DMS53 (cell line): ENCODE results near the gene ANKLE1.
"Not testable (repeated sequence)": the region's sequence is repeated elsewhere in the genome, so short reads cannot be mapped to it uniquely, and the experiment has no call there.

Experiments
- DNase-seq: peaks from one replicate; lab custom pipeline; 2025; lab: John Stamatoyannopoulos, UW

ANKLE1 gene

DNA sequence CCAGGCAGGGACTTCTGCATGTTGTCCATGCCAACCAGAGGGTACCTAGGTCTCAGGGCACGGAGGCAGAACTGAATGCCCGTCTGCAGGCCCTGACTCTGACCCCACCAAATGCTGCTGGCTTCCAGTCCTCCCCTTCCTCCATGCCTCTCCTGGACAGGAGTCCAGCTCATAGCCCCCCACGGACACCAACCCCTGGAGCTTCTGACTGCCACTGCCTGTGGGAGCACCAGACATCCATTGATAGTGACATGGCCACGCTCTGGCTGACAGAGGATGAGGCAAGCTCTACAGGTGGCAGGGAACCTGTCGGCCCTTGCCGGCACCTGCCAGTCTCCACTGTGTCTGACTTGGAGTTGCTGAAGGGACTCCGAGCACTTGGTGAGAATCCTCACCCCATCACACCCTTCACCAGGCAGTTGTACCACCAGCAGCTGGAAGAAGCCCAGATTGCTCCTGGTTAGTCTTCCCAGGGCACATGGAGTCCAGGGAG, 1.8 kb downstream of the ANKLE1 start:
- no peak for DNase-seq

GRCh38 chr19:17285415-17286135, 3.9 kb downstream of the ANKLE1 start:
- no peak for DNase-seq

DNA sequence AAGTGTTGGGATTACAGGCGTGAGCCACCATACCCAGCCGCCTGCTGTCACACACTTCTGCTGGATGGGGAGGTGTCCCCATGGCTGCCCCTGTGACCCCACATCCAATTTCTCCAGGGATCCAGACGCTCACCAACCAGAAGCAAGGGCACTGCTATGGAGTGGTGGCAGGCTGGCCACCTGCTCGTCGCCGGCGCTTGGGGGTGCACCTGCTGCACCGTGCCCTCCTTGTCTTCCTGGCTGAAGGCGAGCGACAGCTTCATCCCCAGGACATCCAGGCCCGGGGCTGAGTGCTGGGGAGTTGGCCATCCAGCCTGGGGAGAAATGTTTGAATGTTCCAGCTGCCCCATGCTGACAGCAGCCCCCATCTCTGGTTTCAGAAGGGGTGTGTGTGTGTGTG, 4.6 kb downstream of the ANKLE1 start:
- no peak for DNase-seq

DNA sequence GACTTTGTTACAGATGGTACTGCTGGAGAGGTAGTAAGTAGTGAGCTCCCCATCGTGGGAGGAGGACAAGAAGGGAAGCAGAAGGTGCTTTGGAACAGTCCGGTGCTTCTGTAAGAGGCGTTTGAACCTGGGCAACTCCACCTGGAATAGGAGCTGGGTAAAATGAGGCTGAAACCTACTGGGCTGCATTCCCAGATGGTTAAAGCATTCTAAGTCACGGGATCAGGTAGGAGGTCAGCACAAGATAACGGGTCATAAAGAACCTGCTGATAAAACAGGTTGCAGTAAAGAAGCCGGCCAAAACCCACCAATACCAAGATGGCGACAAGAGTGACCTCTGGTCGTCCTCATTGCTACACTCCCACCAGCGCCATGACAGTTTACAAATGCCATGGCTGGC, 5.1 kb downstream of the ANKLE1 start:
- DNase-seq, result no peak

GRCh38 chr19:17289489-17289888, 7.8 kb downstream of the ANKLE1 start:
- peak; percentile 71 for DNase-seq

DNA sequence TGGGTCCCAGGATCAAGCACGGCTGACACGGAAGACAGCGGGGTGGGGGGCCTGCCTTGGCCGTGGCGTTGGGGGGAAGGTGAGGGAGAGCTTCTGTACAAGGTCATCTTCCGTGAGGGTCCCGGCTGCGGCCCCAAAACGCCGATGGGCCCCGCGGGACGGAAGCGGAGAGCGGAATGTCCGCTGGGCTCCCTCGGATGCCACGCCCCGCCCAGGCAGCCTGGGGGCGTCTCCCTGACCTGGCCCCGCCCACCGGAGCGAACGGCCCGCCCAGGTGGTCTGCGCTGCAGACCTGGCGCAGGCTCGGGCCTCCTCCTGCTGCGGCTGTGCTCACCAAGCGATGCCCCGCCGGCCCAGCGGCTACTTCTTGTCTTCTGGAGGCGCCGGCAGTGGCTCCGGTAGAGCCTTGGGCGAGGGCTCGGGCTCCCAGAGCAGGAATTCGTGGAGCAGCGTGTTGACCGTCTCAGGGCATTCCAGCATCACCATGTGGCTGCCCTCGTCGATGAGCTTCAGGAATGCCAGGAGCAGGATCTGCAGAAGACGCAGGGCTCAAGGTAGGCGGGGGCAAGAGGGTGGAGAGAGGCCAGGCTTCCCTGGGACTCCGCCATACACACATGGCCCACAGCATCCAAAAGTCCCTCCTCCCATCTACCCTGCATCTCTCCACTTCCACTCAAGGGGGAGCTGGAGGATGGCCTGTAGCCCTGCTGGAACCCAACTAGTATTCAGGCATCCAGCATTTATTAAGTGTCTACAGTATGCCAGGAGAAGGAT, 10.8 kb downstream of the ANKLE1 start:
- peak; percentile 92 for DNase-seq

GRCh38 chr19:17293605-17294004, 11.9 kb downstream of the ANKLE1 start:
- DNase-seq, result no peak

DNA sequence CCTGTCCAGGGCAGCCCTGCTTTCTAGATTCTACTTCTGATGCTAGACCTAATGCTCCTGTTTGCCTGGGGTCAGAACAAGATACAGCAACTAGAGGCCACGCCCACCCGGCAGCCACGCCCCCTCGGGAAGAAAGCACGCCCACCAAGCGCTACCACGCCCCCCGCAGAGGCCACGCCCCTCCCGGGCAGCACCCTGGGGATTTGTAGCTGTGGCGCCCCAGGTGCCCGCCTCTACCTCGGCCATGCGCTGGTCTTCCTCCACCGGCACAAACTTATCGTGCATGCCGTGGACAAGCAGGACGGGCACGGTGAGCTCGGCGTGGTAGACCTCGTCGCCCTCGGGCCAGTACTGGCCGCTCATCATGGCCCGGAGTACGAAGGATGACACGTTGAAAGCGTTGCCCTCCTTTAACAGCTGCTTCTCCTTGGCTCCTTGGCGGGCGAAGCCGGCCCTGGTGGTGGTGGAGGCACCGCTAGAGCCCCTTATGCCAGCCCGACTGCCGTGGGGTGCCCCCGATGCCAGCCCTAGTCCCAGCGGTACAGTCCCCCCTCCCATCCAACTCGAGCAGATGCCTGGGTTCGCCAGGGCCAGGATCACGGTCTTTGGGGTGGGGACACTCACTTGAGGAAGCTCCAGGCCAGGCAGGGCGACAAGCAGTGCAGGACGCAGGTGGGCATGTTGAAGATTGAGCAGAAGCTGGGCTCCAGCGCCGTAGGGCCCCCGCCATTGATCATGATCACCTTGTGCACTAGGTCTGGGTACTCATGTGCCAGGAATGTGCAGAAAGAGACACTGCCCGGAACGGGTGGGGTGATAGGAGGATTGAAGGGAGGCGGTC, 12.6 kb downstream of the ANKLE1 start:
- peak; percentile 44 for DNase-seq

DNA sequence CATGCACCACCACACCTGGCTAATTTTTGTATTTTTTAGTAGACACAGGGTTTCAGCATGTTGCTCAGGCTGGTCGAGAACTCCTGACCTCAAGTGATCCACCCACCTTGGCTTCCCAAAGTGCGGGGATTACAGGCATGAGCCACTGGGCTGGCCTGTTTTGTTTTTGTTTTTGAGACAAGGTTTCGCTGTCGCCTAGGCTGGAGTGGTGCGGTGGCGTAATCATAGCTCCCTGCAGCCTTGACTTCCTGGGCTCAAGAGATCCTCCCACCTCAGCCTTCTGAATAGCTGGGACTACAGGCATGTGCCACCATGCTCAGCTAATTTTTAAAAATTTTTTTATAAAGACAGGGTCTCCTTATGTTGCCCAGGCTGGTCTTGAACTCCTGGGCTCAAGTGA, 13.8 kb downstream of the ANKLE1 start:
- DNase-seq, result not testable (repeated sequence)

DNA sequence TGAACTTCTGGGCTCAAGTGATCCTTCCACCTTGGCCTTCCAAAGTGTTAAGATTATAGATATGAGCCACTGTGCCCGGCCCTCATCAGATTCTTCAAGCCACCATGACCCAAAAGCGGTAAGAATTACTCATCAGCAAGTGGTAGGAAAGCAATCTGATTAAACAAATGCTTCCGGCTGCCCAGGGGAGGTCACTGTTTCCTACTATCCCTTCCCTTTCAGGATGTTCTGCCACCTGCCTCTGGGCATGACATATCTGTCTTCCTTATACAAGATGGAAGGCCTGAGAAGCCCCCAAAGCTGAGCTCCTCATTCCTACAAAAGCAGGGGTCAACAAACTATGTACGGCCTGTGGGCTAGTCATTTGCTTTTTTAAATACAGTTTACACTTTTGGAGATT, 14.6 kb downstream of the ANKLE1 start:
- peak; percentile 88 for DNase-seq

- peak; percentile 23 for DNase-seq
These were observed 15.3 kb downstream of the ANKLE1 start for GRCh38 chr19:17296976-17297375.

GRCh38 chr19:17300992-17301619, 19.4 kb downstream of the ANKLE1 start:
- no peak for DNase-seq

GRCh38 chr19:17302391-17303166, 20.9 kb downstream of the ANKLE1 start:
- peak; percentile 43 for DNase-seq

GRCh38 chr19:17303167-17303939, 21.7 kb downstream of the ANKLE1 start, which contains the start of gene ABHD8:
TSS of gene ABHD8 (minus strand) at chr19:17303425. CDS start at chr19:17301616, 1,809 bp downstream.
- DNase-seq, result peak; percentile 97

- DNase-seq, result no peak
These were observed 22.2 kb downstream of the ANKLE1 start for GRCh38 chr19:17303940-17304267.

GRCh38 chr19:17304386-17305215, 22.9 kb downstream of the ANKLE1 start:
- no peak for DNase-seq

DNA sequence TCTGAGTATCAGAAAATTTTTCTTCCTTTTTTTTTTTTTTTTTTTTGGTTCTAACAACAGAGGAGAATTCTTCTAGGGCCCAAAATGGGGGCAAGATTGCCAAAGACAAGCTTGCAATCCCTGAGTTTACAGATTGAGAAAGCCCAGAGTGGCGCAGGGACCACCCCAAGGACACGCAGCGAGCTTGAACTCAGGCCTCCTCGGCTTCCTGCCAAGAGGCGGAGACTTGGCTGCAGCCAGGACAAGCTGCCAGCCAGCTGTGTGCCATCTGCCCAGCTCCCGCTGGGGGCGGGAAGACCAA, 23.5 kb downstream of the ANKLE1 start:
- DNase-seq, result no peak

- DNase-seq, result peak; percentile 99
These were observed 24.0 kb downstream of the ANKLE1 start, which contains the start of gene MRPL34 for GRCh38 chr19:17305517-17306284. TSS of gene MRPL34 (plus strand) at chr19:17305872. CDS start at chr19:17305893, 21 bp downstream.

GRCh38 chr19:17306285-17306714, 24.6 kb downstream of the ANKLE1 start:
- no peak for DNase-seq
